Naive thymus-derived CD4-positive, alpha-beta T cell (primary cell): ENCODE data around the gene RNF144A. TPM values are rescaled to one million over a fixed set of nuclear protein-coding genes. Genes with fewer than 3 reads are reported as not detected.
"Not testable (repeated sequence)": the region's sequence is repeated elsewhere in the genome, so short reads cannot be mapped to it uniquely, and the experiment has no call there.

Experiments used
- ATAC-seq: fragments of 150-1000 bp; cut with Tn5 transposase; 2 replicates; pipeline ENCODE4 v1.10.0; 2021; ENCODE audit warnings: mild to moderate bottlenecking, moderate library complexity
- CTCF ChIA-PET: fragments of 350-600 bp; sonication (Branson Sonifier 250); formaldehyde crosslinking; loops from one replicate; lab custom pipeline; 2021; ENCODE audit warnings: antibody characterized with exemption; lab: Charles Lee
- POLR2A ChIA-PET: fragments of 350-600 bp; sonication (Branson Sonifier 250); formaldehyde crosslinking; loops from one replicate; lab custom pipeline; 2021; ENCODE audit warnings: antibody characterized with exemption, inconsistent platforms; lab: Charles Lee
- DNase-seq, 9 donors: peaks; one replicate each; pipeline versions ENCODE4 v3.0.0 to v3.0.0-alpha.2; 2020 to 2022; ENCODE audit warnings: mixed read lengths in 1 of 9
- H3K27ac ChIP-seq: one replicate; pipeline ENCODE4 v1.7.0; 2013; ENCODE audit warnings: mild to moderate bottlenecking, low read depth, low read length, moderate library complexity
- H3K27me3 ChIP-seq, 2 donors: one replicate each; pipeline ENCODE4 v1.7.0; 2013; ENCODE audit warnings: low read length in 2 of 2, mild to moderate bottlenecking in 2 of 2, moderate library complexity in 2 of 2; ENCODE audit not compliant: control insufficient read depth in 2 of 2, insufficient read depth in 2 of 2
- H3K36me3 ChIP-seq, 3 experiments: 1 replicate in 2 of 3; 2 replicates in 1 of 3; pipeline ENCODE4 v1.7.0; 2013; ENCODE audit warnings: low read length in 3 of 3, mild to moderate bottlenecking in 3 of 3, moderate library complexity in 1 of 3; ENCODE audit not compliant: insufficient read depth in 3 of 3, control insufficient read depth in 2 of 3
- H3K4me1 ChIP-seq, 2 donors: one replicate each; pipeline ENCODE4 v1.7.0; 2013; ENCODE audit warnings: low read length in 2 of 2, mild to moderate bottlenecking in 2 of 2, moderate library complexity in 1 of 2; ENCODE audit not compliant: control insufficient read depth in 2 of 2, insufficient read depth in 2 of 2
- H3K4me3 ChIP-seq: 2 replicates; pipeline ENCODE4 v1.7.0; 2013; ENCODE audit warnings: mild to moderate bottlenecking, low read length
- H3K9me3 ChIP-seq, 3 experiments: 1 replicate in 2 of 3; 2 replicates in 1 of 3; pipeline ENCODE4 v1.7.0; 2013; ENCODE audit warnings: low read length in 3 of 3; ENCODE audit not compliant: control insufficient read depth in 2 of 3
- H3K27ac Mint-ChIP-seq, 9 donors: one replicate each; pipeline ENCODE4 v1.8.0; 2020 to 2022; ENCODE audit warnings: mixed read lengths in 9 of 9, mild to moderate bottlenecking in 8 of 9, moderate library complexity in 5 of 9, inconsistent platforms in 2 of 9
- H3K27me3 Mint-ChIP-seq, 5 donors: one replicate each; pipeline ENCODE4 v1.8.0; 2021 to 2022; ENCODE audit warnings: mixed read lengths in 5 of 5, mild to moderate bottlenecking in 1 of 5
- H3K36me3 Mint-ChIP-seq, 5 donors: one replicate each; pipeline ENCODE4 v1.8.0; 2020 to 2022; ENCODE audit warnings: mixed read lengths in 5 of 5, mild to moderate bottlenecking in 3 of 5, inconsistent platforms in 1 of 5
- H3K4me1 Mint-ChIP-seq, 7 donors: one replicate each; pipeline ENCODE4 v1.8.0; 2020 to 2022; ENCODE audit warnings: mixed read lengths in 7 of 7, mild to moderate bottlenecking in 3 of 7, inconsistent platforms in 1 of 7
- H3K4me3 Mint-ChIP-seq, 10 donors: one replicate each; pipeline ENCODE4 v1.8.0; 2020 to 2022; ENCODE audit warnings: mild to moderate bottlenecking in 10 of 10, mixed read lengths in 10 of 10, moderate library complexity in 6 of 10, inconsistent platforms in 2 of 10
- H3K9me3 Mint-ChIP-seq, 11 donors: one replicate each; pipeline ENCODE4 v1.8.0; 2020 to 2022; ENCODE audit warnings: mixed read lengths in 11 of 11, mild to moderate bottlenecking in 4 of 11, inconsistent platforms in 1 of 11, moderate library complexity in 1 of 11
- intact Hi-C, 2 donors: fragments of 100-400 bp; cut with micrococcal nuclease; formaldehyde crosslinking; loops; one replicate each; pipeline ENCODE4 v1.15.1; 2023
- polyA plus RNA-seq, 2 donors: library from polyadenylated mRNA; unstranded; fragments of 300-500 nt; fragmentation: Illumina TruSeq; gene quantifications; one replicate each; pipeline ENCODE4 v1.2.3, GENCODE V29; 2021
- total RNA-seq, 6 experiments: library from RNA in 5 of 6; stranded (reverse) in 5 of 6; gene quantifications; 1 replicate in 5 of 6; 2 replicates in 1 of 6; pipeline ENCODE4 v1.2.3 and lab custom pipeline; 2021 to 2026

Gene RNF144A
- total and polyA plus RNA-seq, 7 experiments from 2014 or later, result 21.2 to 74.4 (median 56.3) TPM

- Mint-ChIP-seq H3K4me3 (peak overlapping the region in 1 of 10 donors; percentile 44), H3K4me1 (peaks cover 12 to 59% (median 48%) of the 10 kb centered on the region in 7 donors)
- intact Hi-C loops, result no loop called here
Measured at GRCh38 chr2:6999211-6999877, 82.1 kb downstream of the RNF144A start.

GRCh38 chr2:7001395-7001794, 84.2 kb downstream of the RNF144A start:
- ATAC-seq, H3K9me3 ChIP-seq, DNase-seq, POLR2A ChIA-PET, H3K4me1 ChIP-seq, H3K4me3 ChIP-seq, H3K4me3 Mint-ChIP-seq, H3K9me3 Mint-ChIP-seq, H3K27me3 Mint-ChIP-seq, H3K27ac ChIP-seq, H3K27me3 ChIP-seq, intact Hi-C loops: not testable (repeated sequence)
- H3K36me3 ChIP-seq, result peaks cover 0 to 49% (median 0%) of the 10 kb centered on the region in 3 experiments
- Mint-ChIP-seq H3K27ac (peak overlapping the region in 3 of 9 donors; percentile 12 to 56 (median 17)), H3K36me3 (peaks cover 0 to 43% (median 13%) of the 10 kb centered on the region in 5 donors), H3K4me1 (peaks cover 13 to 67% (median 59%) of the 10 kb centered on the region in 7 donors)
- CTCF ChIA-PET, result interaction anchor here (2.0 kb wide), 1 partner anchor 43 kb away, joined by 6 read pairs; no protein-coding TSS in a partner anchor

More at GRCh38 chr2:6999211-6999877, 82.1 kb downstream of the RNF144A start:
- no peak for DNase-seq
- H3K4me3 ChIP-seq, result no peak overlapping the region
- Mint-ChIP-seq H3K27ac (peak overlapping the region in 7 of 9 donors; percentile 17 to 89 (median 57)), H3K36me3 (peaks cover 0 to 45% (median 16%) of the 10 kb centered on the region in 5 donors), H3K27me3 (no peaks in the 10 kb centered on the region), H3K9me3 (peaks cover 0 to 2% (median 0%) of the 10 kb centered on the region in 11 donors)
- ChIA-PET CTCF (interaction anchor here (0.6 kb wide), 1 partner anchor 78 kb away, joined by 3 read pairs; no protein-coding TSS in a partner anchor), POLR2A (no interaction called here)
- H3K36me3 ChIP-seq, result peaks cover 0 to 55% (median 0%) of the 10 kb centered on the region in 3 experiments
- no peak overlapping the region for H3K27ac ChIP-seq
- peaks cover 0 to 6% of the 10 kb centered on the region in 2 donors for H3K4me1 ChIP-seq
- no peaks in the 10 kb centered on the region for H3K9me3 ChIP-seq
- peak; percentile 50 for ATAC-seq
- H3K27me3 ChIP-seq, result no peaks in the 10 kb centered on the region

GRCh38 chr2:7003895-7004294, 86.7 kb downstream of the RNF144A start:
- Mint-ChIP-seq H3K4me3 (no peak overlapping the region), H3K4me1 (peaks cover 14 to 73% (median 62%) of the 10 kb centered on the region in 7 donors), H3K27me3 (no peaks in the 10 kb centered on the region), H3K9me3 (peaks cover 0 to 2% (median 0%) of the 10 kb centered on the region in 11 donors), H3K27ac (peak overlapping the region in 4 of 9 donors; percentile 43 to 80 (median 46)), H3K36me3 (peaks cover 0 to 32% (median 5%) of the 10 kb centered on the region in 5 donors)
- ATAC-seq (no peak), DNase-seq (no peak)
- POLR2A ChIA-PET, result no interaction called here
- Histone ChIP-seq H3K9me3 (no peaks in the 10 kb centered on the region), H3K27ac (no peak overlapping the region), H3K4me3 (no peak overlapping the region), H3K36me3 (peaks cover 0 to 48% (median 0%) of the 10 kb centered on the region in 3 experiments), H3K4me1 (peaks cover 0 to 6% of the 10 kb centered on the region in 2 donors), H3K27me3 (no peaks in the 10 kb centered on the region)
- intact Hi-C loops, result no loop called here
- CTCF ChIA-PET, result interaction anchor here (0.6 kb wide), 1 partner anchor 106 kb away, joined by 3 read pairs; no protein-coding TSS in a partner anchor

- H3K27ac ChIP-seq, result no peak overlapping the region
- peak overlapping the region in 8 of 9 donors; percentile 43 to 82 (median 60) for H3K27ac Mint-ChIP-seq
Measured at GRCh38 chr2:7004636-7005035, 87.4 kb downstream of the RNF144A start.

GRCh38 chr2:7007488-7007845, 90.3 kb downstream of the RNF144A start:
- Histone ChIP-seq H3K4me1 (no peaks in the 10 kb centered on the region), H3K27ac (no peak overlapping the region), H3K9me3 (no peaks in the 10 kb centered on the region), H3K36me3 (peaks cover 0 to 34% (median 0%) of the 10 kb centered on the region in 3 experiments), H3K4me3 (no peak overlapping the region), H3K27me3 (no peaks in the 10 kb centered on the region)
- no peaks in the 10 kb centered on the region for H3K27me3 Mint-ChIP-seq
- ChIA-PET POLR2A (no interaction called here), CTCF (no interaction called here)
- ATAC-seq (no peak), DNase-seq (no peak)
- no peak overlapping the region for H3K4me3 Mint-ChIP-seq
- intact Hi-C loops, result no loop called here
- H3K9me3 Mint-ChIP-seq, result peaks cover 0 to 2% (median 0%) of the 10 kb centered on the region in 11 donors
- peaks cover 0 to 16% (median 2%) of the 10 kb centered on the region in 5 donors for H3K36me3 Mint-ChIP-seq
- peak overlapping the region in 8 of 9 donors; percentile 19 to 90 (median 60) for H3K27ac Mint-ChIP-seq
- H3K4me1 Mint-ChIP-seq, result peaks cover 6 to 74% (median 58%) of the 10 kb centered on the region in 7 donors

More at GRCh38 chr2:7004636-7005035, 87.4 kb downstream of the RNF144A start:
- peaks cover 0 to 27% (median 5%) of the 10 kb centered on the region in 5 donors for H3K36me3 Mint-ChIP-seq
- ChIA-PET POLR2A (no interaction called here), CTCF (interaction anchor here (0.6 kb wide), 1 partner anchor 107 kb away, joined by 3 read pairs; no protein-coding TSS in a partner anchor)
- no peaks in the 10 kb centered on the region for H3K9me3 ChIP-seq
- intact Hi-C loops, result no loop called here
- DNase-seq, result no peak
- peaks cover 0 to 44% (median 0%) of the 10 kb centered on the region in 3 experiments for H3K36me3 ChIP-seq
- no peaks in the 10 kb centered on the region for H3K27me3 ChIP-seq
- H3K4me3 ChIP-seq, result no peak overlapping the region
- peak; percentile 50 for ATAC-seq
- no peaks in the 10 kb centered on the region for H3K27me3 Mint-ChIP-seq
- no peak overlapping the region for H3K4me3 Mint-ChIP-seq
- peaks cover 0 to 6% of the 10 kb centered on the region in 2 donors for H3K4me1 ChIP-seq
- peaks cover 11 to 72% (median 60%) of the 10 kb centered on the region in 7 donors for H3K4me1 Mint-ChIP-seq
- peaks cover 0 to 2% (median 0%) of the 10 kb centered on the region in 11 donors for H3K9me3 Mint-ChIP-seq

- Mint-ChIP-seq H3K27me3 (no peaks in the 10 kb centered on the region), H3K27ac (peak overlapping the region in 7 of 9 donors; percentile 19 to 90 (median 73)), H3K9me3 (peaks cover 0 to 2% (median 0%) of the 10 kb centered on the region in 11 donors), H3K36me3 (peaks cover 0 to 12% (median 0%) of the 10 kb centered on the region in 5 donors), H3K4me3 (no peak overlapping the region), H3K4me1 (peaks cover 9 to 81% (median 61%) of the 10 kb centered on the region in 7 donors)
- Histone ChIP-seq H3K27me3 (no peaks in the 10 kb centered on the region), H3K36me3 (peaks cover 0 to 32% (median 0%) of the 10 kb centered on the region in 3 experiments), H3K27ac (no peak overlapping the region), H3K9me3 (no peaks in the 10 kb centered on the region), H3K4me1 (no peaks in the 10 kb centered on the region), H3K4me3 (no peak overlapping the region)
- ChIA-PET CTCF (no interaction called here), POLR2A (no interaction called here)
- intact Hi-C loops, result no loop called here
- ATAC-seq, result peak; percentile 73
- no peak for DNase-seq
Measured at GRCh38 chr2:7007846-7008741, 90.9 kb downstream of the RNF144A start.
